Chondrocyte (in vitro differentiated cells): ENCODE data around the gene PCNX2. TPM values are rescaled to one million over a fixed set of nuclear protein-coding genes. Genes with fewer than 3 reads are reported as not detected.

ENCODE experiments used
- DNase-seq: peaks from one replicate; pipeline ENCODE4 v3.0.0; 2021; ENCODE audit warnings: mixed read lengths, low spot score
- H3K27ac Mint-ChIP-seq: one replicate; pipeline ENCODE4 v1.8.0; 2021; ENCODE audit warnings: mild to moderate bottlenecking, moderate library complexity, mixed read lengths; ENCODE audit not compliant: unreplicated experiment
- H3K27me3 Mint-ChIP-seq: 2 replicates; pipeline ENCODE4 v1.8.0; 2021; ENCODE audit warnings: low read depth, mixed read lengths
- H3K36me3 Mint-ChIP-seq: 2 replicates; pipeline ENCODE4 v1.8.0; 2021; ENCODE audit warnings: low read depth, mixed read lengths
- H3K4me1 Mint-ChIP-seq: 2 replicates; pipeline ENCODE4 v1.8.0; 2021; ENCODE audit warnings: low read depth, mild to moderate bottlenecking, mixed read lengths
- H3K4me3 Mint-ChIP-seq: one replicate; pipeline ENCODE4 v1.8.0; 2021; ENCODE audit warnings: mild to moderate bottlenecking, moderate library complexity, mixed read lengths; ENCODE audit not compliant: unreplicated experiment
- H3K9me3 Mint-ChIP-seq: 2 replicates; pipeline ENCODE4 v1.8.0; 2021; ENCODE audit warnings: low read depth, mixed read lengths
- total RNA-seq: library from RNA; stranded (reverse); gene quantifications from 3 replicates; pipeline ENCODE4 v1.2.1, GENCODE V29; 2021
- TF ChIP-seq, protein P1 (sequence below): fragments of 200-600 bp; sonication (generic); IDR thresholded peaks from 2 replicates; pipeline ENCODE4 v1.5.0; 2021; ENCODE audit warnings: antibody characterized with exemption, mild to moderate bottlenecking, moderate library complexity

PCNX2 gene
- total RNA-seq, 1 donor from 2014 or later = 9.5 TPM

DNA sequence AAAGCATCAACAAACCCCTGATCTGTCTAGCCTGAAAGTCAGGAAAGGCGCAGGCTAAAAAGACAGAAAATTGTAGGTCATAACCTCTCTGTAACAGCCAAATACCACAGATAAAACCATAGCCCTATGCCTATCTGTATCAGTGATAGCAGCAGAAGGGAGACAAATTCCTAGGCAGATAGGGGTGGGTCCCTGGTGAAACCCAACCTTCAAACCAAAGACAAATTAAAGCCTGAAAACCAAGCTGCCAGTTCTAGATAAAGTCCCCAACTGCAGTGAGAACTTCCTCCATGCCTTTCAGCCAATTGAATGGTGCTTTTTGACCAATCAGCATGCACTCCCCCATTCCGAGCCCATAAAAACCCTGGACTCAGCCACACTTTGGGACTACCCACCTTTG lies 229.8 kb downstream of the PCNX2 start:
- Mint-ChIP-seq H3K27ac (no peak overlapping the region), H3K27me3 (no peaks in the 10 kb centered on the region), H3K4me3 (no peak overlapping the region), H3K9me3 (peaks cover 7% of the 10 kb centered on the region), H3K4me1 (peaks cover 16% of the 10 kb centered on the region), H3K36me3 (peaks cover 4% of the 10 kb centered on the region)
- no peak for DNase-seq
- TF ChIP-seq, protein P1, sequence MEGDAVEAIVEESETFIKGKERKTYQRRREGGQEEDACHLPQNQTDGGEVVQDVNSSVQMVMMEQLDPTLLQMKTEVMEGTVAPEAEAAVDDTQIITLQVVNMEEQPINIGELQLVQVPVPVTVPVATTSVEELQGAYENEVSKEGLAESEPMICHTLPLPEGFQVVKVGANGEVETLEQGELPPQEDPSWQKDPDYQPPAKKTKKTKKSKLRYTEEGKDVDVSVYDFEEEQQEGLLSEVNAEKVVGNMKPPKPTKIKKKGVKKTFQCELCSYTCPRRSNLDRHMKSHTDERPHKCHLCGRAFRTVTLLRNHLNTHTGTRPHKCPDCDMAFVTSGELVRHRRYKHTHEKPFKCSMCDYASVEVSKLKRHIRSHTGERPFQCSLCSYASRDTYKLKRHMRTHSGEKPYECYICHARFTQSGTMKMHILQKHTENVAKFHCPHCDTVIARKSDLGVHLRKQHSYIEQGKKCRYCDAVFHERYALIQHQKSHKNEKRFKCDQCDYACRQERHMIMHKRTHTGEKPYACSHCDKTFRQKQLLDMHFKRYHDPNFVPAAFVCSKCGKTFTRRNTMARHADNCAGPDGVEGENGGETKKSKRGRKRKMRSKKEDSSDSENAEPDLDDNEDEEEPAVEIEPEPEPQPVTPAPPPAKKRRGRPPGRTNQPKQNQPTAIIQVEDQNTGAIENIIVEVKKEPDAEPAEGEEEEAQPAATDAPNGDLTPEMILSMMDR = no peak

- H3K27ac Mint-ChIP-seq = no peak overlapping the region
- H3K4me3 Mint-ChIP-seq = no peak overlapping the region
- TF ChIP-seq, protein P1 = no peak
- peaks cover 16% of the 10 kb centered on the region for H3K4me1 Mint-ChIP-seq
- peaks cover 7% of the 10 kb centered on the region for H3K9me3 Mint-ChIP-seq
- DNase-seq = no peak
- no peaks in the 10 kb centered on the region for H3K27me3 Mint-ChIP-seq
- peaks cover 4% of the 10 kb centered on the region for H3K36me3 Mint-ChIP-seq
Observed at GRCh38 chr1:233064988-233065387, 230.5 kb downstream of the PCNX2 start.

DNA sequence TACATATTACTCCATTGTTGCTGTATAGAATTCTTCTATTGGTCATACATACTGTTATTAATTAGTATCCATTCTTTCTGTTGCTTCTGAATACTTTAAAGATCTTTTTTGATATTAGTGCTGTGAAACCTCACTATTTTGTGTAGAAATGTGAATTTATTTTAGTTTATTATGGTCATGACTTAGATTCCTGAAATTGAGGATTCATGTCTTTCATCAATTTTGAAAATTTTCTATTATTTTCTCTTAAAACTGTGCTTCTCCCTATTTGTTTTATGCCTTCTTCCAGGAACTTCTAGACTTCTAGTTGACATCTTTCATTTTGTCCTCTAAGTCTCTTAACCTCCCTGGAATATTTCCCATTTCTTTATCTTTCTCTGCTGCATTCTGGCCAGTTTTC lies 232.1 kb downstream of the PCNX2 start:
- no peak overlapping the region for H3K27ac Mint-ChIP-seq

DNA sequence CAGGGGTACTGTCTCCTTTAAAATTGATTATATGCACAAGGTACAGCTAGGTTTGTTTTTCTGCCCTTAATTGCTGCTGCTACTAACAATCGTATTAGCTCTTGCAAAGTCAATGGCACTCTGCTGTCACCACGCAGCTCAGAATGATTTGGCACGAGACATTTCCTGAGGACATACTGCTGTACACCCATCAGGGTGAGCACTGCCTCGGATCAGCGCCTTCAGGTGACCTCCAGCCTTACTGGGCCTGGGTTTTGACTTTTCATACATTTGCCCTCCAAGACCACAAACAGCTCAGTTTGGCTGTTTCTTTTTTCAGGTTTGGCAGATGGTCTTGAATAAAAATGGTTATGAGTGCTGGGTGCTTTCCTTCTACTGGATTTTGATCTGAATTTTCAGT lies 234.3 kb downstream of the PCNX2 start:
- H3K4me1 Mint-ChIP-seq = no peaks in the 10 kb centered on the region

More for the DNA sequence above, 232.1 kb downstream of the PCNX2 start:
- no peak overlapping the region for H3K4me3 Mint-ChIP-seq
- no peak for DNase-seq
- H3K9me3 Mint-ChIP-seq = peaks cover 7% of the 10 kb centered on the region
- TF ChIP-seq, protein P1 = no peak
- H3K27me3 Mint-ChIP-seq = no peaks in the 10 kb centered on the region
- peaks cover 11% of the 10 kb centered on the region for H3K4me1 Mint-ChIP-seq
- peaks cover 4% of the 10 kb centered on the region for H3K36me3 Mint-ChIP-seq

DNA sequence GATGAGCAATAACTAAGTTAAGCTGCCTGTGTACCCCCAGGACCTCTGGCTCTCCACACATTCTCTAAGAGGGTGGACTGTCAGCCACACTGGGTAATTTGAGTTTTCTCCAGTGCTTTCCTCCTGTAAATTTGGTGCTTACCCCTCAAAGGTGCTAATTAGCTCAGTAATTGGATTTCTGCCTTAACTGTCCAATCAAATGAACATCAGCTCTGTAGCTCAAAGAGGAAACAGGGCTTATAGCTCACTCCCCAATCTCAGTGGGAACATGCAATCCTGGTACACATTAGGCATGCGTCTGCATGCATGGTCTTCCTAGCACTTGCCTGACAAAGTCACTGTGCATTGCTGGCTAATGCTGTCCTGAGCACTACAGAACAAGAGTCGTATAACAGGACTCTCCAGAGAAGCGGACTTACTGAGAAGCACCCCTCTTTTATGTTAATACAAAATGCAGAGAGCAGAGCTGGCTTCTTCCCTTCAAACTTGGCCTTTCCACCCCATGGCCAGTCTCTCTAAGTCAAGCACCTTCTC lies 235.0 kb downstream of the PCNX2 start:
- H3K9me3 Mint-ChIP-seq = peaks cover 7% of the 10 kb centered on the region
- peak overlapping the region; percentile 11 for H3K27ac Mint-ChIP-seq
- H3K27me3 Mint-ChIP-seq = no peaks in the 10 kb centered on the region
- TF ChIP-seq, protein P1 = no peak
- H3K36me3 Mint-ChIP-seq = peaks cover 7% of the 10 kb centered on the region
- no peak for DNase-seq
- H3K4me3 Mint-ChIP-seq = no peak overlapping the region
- no peaks in the 10 kb centered on the region for H3K4me1 Mint-ChIP-seq

More for the DNA sequence above, 234.3 kb downstream of the PCNX2 start:
- H3K27ac Mint-ChIP-seq = no peak overlapping the region
- no peak overlapping the region for H3K4me3 Mint-ChIP-seq
- TF ChIP-seq, protein P1 = no peak
- peaks cover 7% of the 10 kb centered on the region for H3K9me3 Mint-ChIP-seq
- DNase-seq = no peak
- no peaks in the 10 kb centered on the region for H3K27me3 Mint-ChIP-seq
- peaks cover 7% of the 10 kb centered on the region for H3K36me3 Mint-ChIP-seq
